Fibroblast of mammary gland (primary cell): ENCODE data around the gene PRKG2.

ENCODE experiments used
- DNase-seq: peaks from one replicate; pipeline ENCODE4 v3.0.0-alpha.2; 2010; ENCODE audit warnings: low read depth
- H3K4me3 ChIP-seq: 2 replicates; pipeline ENCODE4 v1.5.1; 2011; ENCODE audit warnings: low read depth, mild to moderate bottlenecking, low read length, moderate library complexity; ENCODE audit not compliant: control insufficient read depth
- CTCF ChIP-seq: conservative IDR thresholded peaks from 2 replicates; pipeline ENCODE4 v1.5.1; 2011; ENCODE audit warnings: low read depth, low read length, inconsistent platforms; ENCODE audit not compliant: control insufficient read depth, insufficient read depth

PRKG2 gene

DNA sequence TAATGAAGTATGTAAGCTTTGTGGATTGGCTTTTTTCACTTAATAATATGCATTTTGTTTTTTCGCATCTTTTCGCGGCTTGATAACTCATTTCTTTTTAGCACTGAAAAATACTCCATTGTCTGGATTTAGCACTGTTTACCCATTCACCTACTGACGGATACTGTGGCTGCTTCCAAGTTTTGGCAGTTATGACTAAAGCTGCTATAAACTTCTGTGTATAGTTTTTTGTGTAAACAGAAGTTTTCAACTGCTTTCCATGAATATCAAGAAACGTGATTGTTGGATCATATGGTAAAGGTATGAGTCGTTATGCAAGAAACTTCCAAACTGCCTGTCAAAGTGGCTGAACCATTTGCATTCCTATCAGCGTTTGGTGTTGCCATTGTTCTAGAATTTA is 96.9 kb downstream of the PRKG2 start:
- H3K4me3 ChIP-seq = no peak overlapping the region
- no peak for DNase-seq
- TF ChIP-seq CTCF = no peak

DNA sequence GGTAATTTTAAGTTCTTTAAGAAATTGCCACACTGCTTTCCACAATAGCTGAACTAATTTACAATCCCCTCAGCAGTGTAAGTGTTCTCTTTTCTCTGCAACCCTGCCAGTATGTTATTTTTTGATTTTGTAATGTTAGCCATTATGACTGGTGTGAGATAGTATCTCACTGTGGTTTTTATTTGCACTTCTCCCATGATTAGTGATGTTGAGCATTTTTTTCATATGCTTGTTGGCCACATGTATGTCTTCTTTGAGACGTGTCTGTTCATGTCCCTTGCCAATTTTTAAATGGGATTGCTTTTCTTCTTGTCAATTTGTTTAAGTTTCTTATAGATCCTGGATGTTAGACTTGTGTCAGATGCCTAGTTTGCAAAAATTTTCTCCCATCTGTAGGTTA is 98.5 kb downstream of the PRKG2 start:
- no peak for DNase-seq
- TF ChIP-seq CTCF = no peak

GRCh38 chr4:81113024-81113423 is 102.0 kb downstream of the PRKG2 start:
- TF ChIP-seq CTCF = no peak
- DNase-seq = no peak
- H3K4me3 ChIP-seq = no peak overlapping the region

More for the DNA sequence above, 98.5 kb downstream of the PRKG2 start:
- H3K4me3 ChIP-seq = no peak overlapping the region

- no peak overlapping the region for H3K4me3 ChIP-seq
- TF ChIP-seq CTCF = no peak
- no peak for DNase-seq
These were observed 105.7 kb downstream of the PRKG2 start for GRCh38 chr4:81109356-81109755.

DNA sequence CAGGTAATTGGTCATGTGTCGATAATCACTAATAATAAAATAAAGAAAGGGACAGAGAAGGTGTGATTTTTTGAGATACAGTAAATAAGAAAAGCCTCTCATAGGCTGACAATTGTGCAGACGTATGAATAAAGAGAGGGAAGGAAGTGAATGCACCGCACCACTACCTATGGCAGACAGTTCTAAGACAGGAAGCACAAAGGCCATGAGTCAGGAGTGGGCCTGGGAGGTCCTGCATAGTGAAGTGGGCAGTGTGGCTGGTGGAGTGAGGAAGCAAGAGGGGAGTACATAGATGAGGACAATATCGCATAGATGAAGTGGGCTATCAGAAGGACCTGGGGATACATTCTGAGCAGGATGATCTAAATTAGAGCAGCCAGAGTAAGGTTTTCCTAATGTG is 108.9 kb downstream of the PRKG2 start:
- TF ChIP-seq CTCF = no peak
- H3K4me3 ChIP-seq = no peak overlapping the region

DNA sequence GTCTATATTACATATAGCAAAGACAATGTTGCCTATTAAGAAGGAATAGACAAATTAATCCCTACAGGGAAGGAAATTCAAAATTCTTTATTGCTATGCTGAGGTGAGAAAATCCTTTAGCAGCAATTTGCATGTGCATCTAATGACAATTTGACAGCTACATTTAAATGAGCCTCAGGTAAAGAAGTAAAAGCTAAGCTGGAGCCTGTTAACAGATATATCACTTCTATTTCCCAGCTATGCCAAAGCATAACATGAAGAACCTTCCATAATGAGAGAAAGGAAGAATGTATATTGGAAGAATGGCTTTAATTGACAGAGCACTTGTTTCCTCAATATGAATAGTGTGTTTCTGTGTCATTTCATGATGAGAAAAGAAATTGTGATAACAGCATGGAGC is 112.9 kb downstream of the PRKG2 start:
- DNase-seq = no peak
- H3K4me3 ChIP-seq = no peak overlapping the region
- no peak for TF ChIP-seq CTCF

More for the DNA sequence above, 108.9 kb downstream of the PRKG2 start:
- no peak for DNase-seq

DNA sequence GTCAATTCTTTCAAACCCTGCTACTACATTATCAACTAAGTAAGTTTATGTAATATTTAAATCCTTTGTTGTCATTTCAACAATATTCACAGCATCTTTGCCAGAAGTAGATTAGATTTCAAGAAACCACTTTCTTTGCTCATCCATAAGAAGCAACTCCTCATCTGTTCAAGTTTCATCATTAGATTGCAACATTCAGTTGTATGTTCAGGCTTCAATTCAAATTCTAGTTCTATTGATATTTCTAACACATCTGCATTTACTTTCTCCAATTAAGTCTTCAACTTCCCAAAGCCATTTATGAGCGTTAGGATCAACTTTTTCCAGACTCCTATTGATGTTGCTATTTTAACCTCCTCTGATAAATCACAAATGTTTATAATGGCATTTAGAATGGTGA is 118.5 kb downstream of the PRKG2 start:
- peak; percentile 54 for DNase-seq
- no peak for TF ChIP-seq CTCF
- no peak overlapping the region for H3K4me3 ChIP-seq
